GM12891 (cell line): Measurements from ENCODE around the gene DCBLD2.

Experiments
- POLR2A ChIP-seq: IDR thresholded peaks from 2 replicates; pipeline ENCODE4 v1.6.1; 2011; ENCODE audit warnings: low read depth, low read length, control low read depth
- POLR2AphosphoS5 ChIP-seq: IDR thresholded peaks from 2 replicates; pipeline ENCODE4 v1.6.1; 2011; ENCODE audit warnings: low read depth, low read length, control low read depth
- POU2F2 ChIP-seq: IDR thresholded peaks from 2 replicates; pipeline ENCODE4 v1.6.1; 2011; ENCODE audit warnings: low read depth, mild to moderate bottlenecking, control low read depth, low read length, moderate library complexity
- SPI1 ChIP-seq: IDR thresholded peaks from 2 replicates; pipeline ENCODE4 v1.6.1; 2011; ENCODE audit warnings: low read depth, low read length, control low read depth
- TAF1 ChIP-seq: IDR thresholded peaks from 2 replicates; pipeline ENCODE4 v1.6.1; 2011; ENCODE audit warnings: low read depth, low read length, control low read depth

DNA sequence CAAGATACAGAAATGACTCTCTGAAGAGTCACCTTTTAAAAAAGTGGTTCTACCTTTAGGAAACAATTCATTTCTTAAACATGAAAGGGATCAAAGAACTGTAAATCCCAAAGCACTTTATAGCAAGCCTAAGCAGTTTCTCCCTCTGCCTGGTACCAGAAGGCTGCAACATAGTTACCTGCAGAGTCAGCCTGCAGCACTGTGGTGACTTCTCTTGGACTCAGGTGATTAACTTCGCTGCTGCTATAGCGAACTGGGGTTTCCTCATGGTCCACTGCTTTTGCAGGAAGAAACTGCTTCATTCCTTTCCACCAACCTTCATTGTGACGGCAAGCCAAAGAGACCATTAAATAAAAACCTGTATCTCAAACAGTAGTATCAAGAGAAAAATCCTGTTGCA lies 101.1 kb downstream of the DCBLD2 start:
- TF ChIP-seq POLR2A (no peak), SPI1 (no peak), TAF1 (no peak), POLR2AphosphoS5 (no peak), POU2F2 (no peak)
